CD4-positive, alpha-beta memory T cell (primary cell): ENCODE data around the gene ENTHD1. TPM values are rescaled to one million over a fixed set of nuclear protein-coding genes. Genes with fewer than 3 reads are reported as not detected.

Source experiments
- CTCF ChIA-PET: fragments of 350-600 bp; sonication (Branson Sonifier 250); formaldehyde crosslinking; loops from one replicate; lab custom pipeline; 2021; ENCODE audit warnings: inconsistent platforms; ENCODE audit not compliant: partially characterized antibody; lab: Charles Lee
- POLR2A ChIA-PET: fragments of 350-600 bp; sonication (Branson Sonifier 250); formaldehyde crosslinking; loops from one replicate; lab custom pipeline; 2021; ENCODE audit not compliant: partially characterized antibody; lab: Charles Lee
- DNase-seq, 5 donors: peaks; one replicate each; pipeline versions ENCODE4 v3.0.0 to v3.0.0-alpha.2; 2020 to 2022; ENCODE audit warnings: mixed read lengths in 1 of 5
- H3K27ac ChIP-seq: one replicate; pipeline ENCODE4 v1.7.0; 2013; ENCODE audit warnings: low read depth, low read length
- H3K27me3 ChIP-seq: 2 replicates; pipeline ENCODE4 v1.7.0; 2013; ENCODE audit warnings: mild to moderate bottlenecking, low read length, moderate library complexity; ENCODE audit not compliant: insufficient read depth
- H3K36me3 ChIP-seq: 2 replicates; pipeline ENCODE4 v1.7.0; 2013; ENCODE audit warnings: mild to moderate bottlenecking, low read length, moderate library complexity; ENCODE audit not compliant: insufficient read depth
- H3K4me1 ChIP-seq: 2 replicates; pipeline ENCODE4 v1.7.0; 2013; ENCODE audit warnings: mild to moderate bottlenecking, low read length, moderate library complexity; ENCODE audit not compliant: insufficient read depth
- H3K4me3 ChIP-seq, 2 donors: one replicate each; pipeline ENCODE4 v1.7.0; 2013; ENCODE audit warnings: low read length in 2 of 2, mild to moderate bottlenecking in 1 of 2
- H3K9me3 ChIP-seq, 2 donors: one replicate each; pipeline ENCODE4 v1.7.0; 2013; ENCODE audit warnings: low read length in 2 of 2, control low read depth in 1 of 2; ENCODE audit not compliant: control insufficient read depth in 1 of 2
- H3K27ac Mint-ChIP-seq, 7 donors: one replicate each; pipeline ENCODE4 v1.8.0; 2020 to 2021; ENCODE audit warnings: mixed read lengths in 7 of 7, mild to moderate bottlenecking in 6 of 7, inconsistent platforms in 3 of 7, moderate library complexity in 3 of 7
- H3K27me3 Mint-ChIP-seq, 2 donors: one replicate each; pipeline ENCODE4 v1.8.0; 2020 to 2021; ENCODE audit warnings: mixed read lengths in 2 of 2
- H3K36me3 Mint-ChIP-seq, 2 donors: one replicate each; pipeline ENCODE4 v1.8.0; 2020 to 2021; ENCODE audit warnings: mixed read lengths in 2 of 2, inconsistent platforms in 1 of 2, mild to moderate bottlenecking in 1 of 2
- H3K4me1 Mint-ChIP-seq, 4 donors: one replicate each; pipeline ENCODE4 v1.8.0; 2020 to 2021; ENCODE audit warnings: mixed read lengths in 4 of 4, mild to moderate bottlenecking in 1 of 4
- H3K4me3 Mint-ChIP-seq, 8 donors: one replicate each; pipeline ENCODE4 v1.8.0; 2020 to 2021; ENCODE audit warnings: mixed read lengths in 8 of 8, mild to moderate bottlenecking in 7 of 8, moderate library complexity in 6 of 8, inconsistent platforms in 3 of 8
- H3K9me3 Mint-ChIP-seq, 8 donors: one replicate each; pipeline ENCODE4 v1.8.0; 2020 to 2021; ENCODE audit warnings: mixed read lengths in 8 of 8, mild to moderate bottlenecking in 5 of 8, inconsistent platforms in 3 of 8, moderate library complexity in 1 of 8
- intact Hi-C: fragments of 100-400 bp; cut with micrococcal nuclease; formaldehyde crosslinking; loops from one replicate; pipeline ENCODE4 v1.15.1; 2023
- polyA plus RNA-seq, 2 donors: library from polyadenylated mRNA; unstranded; fragments of 300-500 nt; fragmentation: Illumina TruSeq; gene quantifications; one replicate each; pipeline ENCODE4 v1.2.3, GENCODE V29; 2021
- total RNA-seq, 2 experiments: library from RNA; stranded (reverse); gene quantifications; one replicate each; pipeline ENCODE4 v1.2.3, GENCODE V29; 2021

Gene ENTHD1
- total and polyA plus RNA-seq, 4 experiments from 2014 or later, result 0.10 to 0.47 (median 0.20) TPM

GRCh38 chr22:39718921-39719475 is 174.6 kb downstream of the ENTHD1 start:
- DNase-seq, result no peak
- Histone ChIP-seq H3K4me1 (no peaks in the 10 kb centered on the region), H3K27ac (no peak overlapping the region), H3K27me3 (no peaks in the 10 kb centered on the region), H3K9me3 (no peaks in the 10 kb centered on the region), H3K36me3 (no peaks in the 10 kb centered on the region), H3K4me3 (no peak overlapping the region)
- Mint-ChIP-seq H3K27me3 (no peaks in the 10 kb centered on the region), H3K27ac (no peak overlapping the region), H3K9me3 (no peaks in the 10 kb centered on the region), H3K36me3 (no peaks in the 10 kb centered on the region), H3K4me1 (peaks cover 0 to 2% (median 0%) of the 10 kb centered on the region in 4 donors), H3K4me3 (no peak overlapping the region)
- ChIA-PET POLR2A (no interaction called here), CTCF (no interaction called here)
- intact Hi-C loops, result no loop called here

GRCh38 chr22:39718206-39718605 is 175.4 kb downstream of the ENTHD1 start:
- no peak for DNase-seq
- no peak overlapping the region for H3K4me3 ChIP-seq
- Mint-ChIP-seq H3K36me3 (no peaks in the 10 kb centered on the region), H3K27me3 (no peaks in the 10 kb centered on the region), H3K27ac (peak overlapping the region in 3 of 7 donors; percentile 7 to 51 (median 8)), H3K9me3 (no peaks in the 10 kb centered on the region), H3K4me3 (peak overlapping the region in 5 of 8 donors; percentile 5 to 58 (median 51)), H3K4me1 (peaks cover 0 to 2% (median 0%) of the 10 kb centered on the region in 4 donors)
- ChIA-PET CTCF (no interaction called here), POLR2A (no interaction called here)
- no peaks in the 10 kb centered on the region for H3K27me3 ChIP-seq
- H3K9me3 ChIP-seq, result no peaks in the 10 kb centered on the region
- H3K4me1 ChIP-seq, result no peaks in the 10 kb centered on the region
- intact Hi-C loops, result no loop called here
- no peaks in the 10 kb centered on the region for H3K36me3 ChIP-seq
- no peak overlapping the region for H3K27ac ChIP-seq

GRCh38 chr22:39717099-39717498 is 176.5 kb downstream of the ENTHD1 start:
- ChIA-PET CTCF (interaction anchor here (1.5 kb wide), 1 partner anchor 218 kb away, joined by 3 read pairs; no protein-coding TSS in a partner anchor), POLR2A (no interaction called here)
- intact Hi-C loops, result no loop called here
- Mint-ChIP-seq H3K4me1 (no peaks in the 10 kb centered on the region), H3K4me3 (no peak overlapping the region), H3K27ac (peak overlapping the region in 1 of 7 donors; percentile 29), H3K9me3 (no peaks in the 10 kb centered on the region), H3K36me3 (no peaks in the 10 kb centered on the region), H3K27me3 (no peaks in the 10 kb centered on the region)
- Histone ChIP-seq H3K4me1 (no peaks in the 10 kb centered on the region), H3K9me3 (no peaks in the 10 kb centered on the region), H3K36me3 (no peaks in the 10 kb centered on the region), H3K27me3 (no peaks in the 10 kb centered on the region), H3K4me3 (no peak overlapping the region), H3K27ac (no peak overlapping the region)
- DNase-seq, result no peak

GRCh38 chr22:39716534-39716933 is 177.0 kb downstream of the ENTHD1 start:
- ChIA-PET POLR2A (no interaction called here), CTCF (interaction anchor here (1.5 kb wide), 1 partner anchor 218 kb away, joined by 3 read pairs; no protein-coding TSS in a partner anchor)
- no peak overlapping the region for H3K4me3 Mint-ChIP-seq
- intact Hi-C loops, result no loop called here
- no peaks in the 10 kb centered on the region for H3K27me3 ChIP-seq
- no peaks in the 10 kb centered on the region for H3K36me3 ChIP-seq
- no peaks in the 10 kb centered on the region for H3K4me1 Mint-ChIP-seq
- no peaks in the 10 kb centered on the region for H3K9me3 ChIP-seq
- no peaks in the 10 kb centered on the region for H3K9me3 Mint-ChIP-seq
- DNase-seq, result no peak
- H3K27ac Mint-ChIP-seq, result peak overlapping the region in 2 of 7 donors; percentile 51 to 52
- no peaks in the 10 kb centered on the region for H3K27me3 Mint-ChIP-seq
- no peaks in the 10 kb centered on the region for H3K36me3 Mint-ChIP-seq
- H3K27ac ChIP-seq, result no peak overlapping the region
- H3K4me1 ChIP-seq, result no peaks in the 10 kb centered on the region
- H3K4me3 ChIP-seq, result no peak overlapping the region

GRCh38 chr22:39715778-39716495 is 177.6 kb downstream of the ENTHD1 start:
- no peak for DNase-seq
- H3K4me3 Mint-ChIP-seq, result no peak overlapping the region
- Histone ChIP-seq H3K9me3 (no peaks in the 10 kb centered on the region), H3K4me3 (no peak overlapping the region), H3K36me3 (no peaks in the 10 kb centered on the region), H3K27me3 (no peaks in the 10 kb centered on the region), H3K4me1 (no peaks in the 10 kb centered on the region), H3K27ac (no peak overlapping the region)
- no peaks in the 10 kb centered on the region for H3K27me3 Mint-ChIP-seq
- POLR2A ChIA-PET, result no interaction called here
- no peak overlapping the region for H3K27ac Mint-ChIP-seq
- intact Hi-C loops, result no loop called here
- no peaks in the 10 kb centered on the region for H3K4me1 Mint-ChIP-seq
- H3K36me3 Mint-ChIP-seq, result no peaks in the 10 kb centered on the region
- CTCF ChIA-PET, result interaction anchor here (1.5 kb wide), 1 partner anchor 219 kb away, joined by 3 read pairs; no protein-coding TSS in a partner anchor
- H3K9me3 Mint-ChIP-seq, result no peaks in the 10 kb centered on the region

GRCh38 chr22:39714321-39714720 is 179.2 kb downstream of the ENTHD1 start:
- Mint-ChIP-seq H3K4me1 (no peaks in the 10 kb centered on the region), H3K27ac (peak overlapping the region in 1 of 7 donors; percentile 62), H3K9me3 (no peaks in the 10 kb centered on the region), H3K4me3 (no peak overlapping the region), H3K27me3 (no peaks in the 10 kb centered on the region), H3K36me3 (no peaks in the 10 kb centered on the region)
- CTCF ChIA-PET, result no interaction called here
- intact Hi-C loops, result no loop called here
- H3K9me3 ChIP-seq, result no peaks in the 10 kb centered on the region
- H3K27ac ChIP-seq, result no peak overlapping the region
- H3K27me3 ChIP-seq, result no peaks in the 10 kb centered on the region
- H3K4me1 ChIP-seq, result no peaks in the 10 kb centered on the region
- no peaks in the 10 kb centered on the region for H3K36me3 ChIP-seq
- no peak for DNase-seq
- no peak overlapping the region for H3K4me3 ChIP-seq
- POLR2A ChIA-PET, result no interaction called here

GRCh38 chr22:39713799-39714290 is 179.7 kb downstream of the ENTHD1 start:
- no peak for DNase-seq
- no peak overlapping the region for H3K27ac ChIP-seq
- no peak overlapping the region for H3K4me3 ChIP-seq
- H3K9me3 ChIP-seq, result no peaks in the 10 kb centered on the region
- no peaks in the 10 kb centered on the region for H3K27me3 Mint-ChIP-seq
- no peaks in the 10 kb centered on the region for H3K27me3 ChIP-seq
- ChIA-PET POLR2A (no interaction called here), CTCF (no interaction called here)
- H3K27ac Mint-ChIP-seq, result peak overlapping the region in 2 of 7 donors; percentile 44 to 62
- no peaks in the 10 kb centered on the region for H3K4me1 ChIP-seq
- intact Hi-C loops, result no loop called here
- no peaks in the 10 kb centered on the region for H3K36me3 ChIP-seq
- H3K9me3 Mint-ChIP-seq, result no peaks in the 10 kb centered on the region
- no peaks in the 10 kb centered on the region for H3K4me1 Mint-ChIP-seq
- H3K36me3 Mint-ChIP-seq, result no peaks in the 10 kb centered on the region
- H3K4me3 Mint-ChIP-seq, result no peak overlapping the region
